ENCODE results near the gene IFNGR1. TPM values are rescaled to one million over a fixed set of nuclear protein-coding genes. Genes with fewer than 3 reads are reported as not detected.

The IFNGR1 gene
- total and polyA plus RNA-seq, 10 of the 15 experiments (the other 5 are each of a cell fraction or from before 2014, with no cell fraction given): 89.0 to 296 (median 138) TPM

DNA sequence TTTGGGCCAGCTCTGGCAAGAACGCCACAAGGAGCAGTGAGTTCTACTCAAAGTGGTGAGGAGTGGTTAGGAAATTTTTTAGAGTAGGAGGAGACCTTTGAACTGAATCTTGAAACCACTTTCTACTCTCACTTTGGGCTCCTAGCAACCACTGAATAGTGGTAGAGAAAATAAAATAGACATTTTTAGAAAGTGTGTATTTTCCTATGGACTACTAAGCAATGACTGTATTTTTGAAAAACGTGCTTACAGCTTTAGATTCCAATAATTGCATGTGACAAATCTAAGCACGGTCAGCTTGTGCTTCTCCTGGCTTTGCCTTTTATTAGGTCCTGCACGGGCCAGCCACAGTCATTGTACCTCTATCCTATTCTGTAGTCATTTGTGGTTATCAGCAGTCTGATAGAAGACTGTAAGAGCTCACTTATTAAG, 8.7 kb upstream of the IFNGR1 start:
- Histone ChIP-seq H3K36me3 (ENCODE audit: control insufficient read depth in 2 of 2, insufficient read depth in 2 of 2, low read length in 1 of 2) (no peaks in the 10 kb centered on the region), H3K4me3 (peak overlapping the region; percentile 7; the same call in 1 of the 2 replicates), H2AFZ (ENCODE audit: control insufficient read depth, low read depth, low read length) (peak overlapping the region; percentile 13), H3K9ac (ENCODE audit: control insufficient read depth, insufficient read depth, low read length) (peak overlapping the region; percentile 22), H4K20me1 (ENCODE audit: control insufficient read depth, insufficient read depth) (no peaks in the 10 kb centered on the region), H3K9me3 (replicated peaks; ENCODE audit: control insufficient read depth, insufficient read depth, low read length) (peaks cover 2% of the 10 kb centered on the region; the same call in 2 of the 3 replicates), H3K27me3 (replicated peaks in 1 of 2; ENCODE audit: control insufficient read depth in 2 of 2, insufficient read depth in 2 of 2, low read length in 1 of 2) (no peaks in the 10 kb centered on the region), H3K4me2 (ENCODE audit: control insufficient read depth, insufficient read depth) (peak overlapping the region; percentile 83), H3K4me1 (ENCODE audit: control insufficient read depth, insufficient read depth, low read length) (peaks cover 88% of the 10 kb centered on the region), H3K79me2 (ENCODE audit: control insufficient read depth, insufficient read depth, low read length) (no peaks in the 10 kb centered on the region; the same call in none of the 2 replicates), H3K27ac (ENCODE audit: control insufficient read depth, insufficient read depth) (peak overlapping the region; percentile 77)
- intact Hi-C loops (cut with micrococcal nuclease; ENCODE audit: unreplicated experiment): no loop called here
- no TSS peak for BruUV-seq (replicated peaks)
- SMC1A ChIA-PET (ENCODE audit: uncharacterized antibody, unreplicated experiment): interaction anchor here (0.8 to 7.8 kb wide), 21 partner anchors 6 to 151 kb away, joined by 3 to 77 read pairs (median 6); partner anchors contain the start of gene IFNGR1
- peak; percentile 69 for ATAC-seq
- RAD21 ChIA-PET (ENCODE audit: unreplicated experiment): interaction anchor here (0.6 to 7.3 kb wide), 25 partner anchors 8 to 138 kb away, joined by 3 to 80 read pairs (median 4); partner anchors contain the start of gene IL22RA2
- CTCF ChIA-PET: interaction anchor here (0.6 to 2.6 kb wide), 9 partner anchors 9 to 151 kb away, joined by 3 to 11 read pairs (median 4); no protein-coding TSS in a partner anchor
- in situ Hi-C loops (cut with MboI): no loop called here
- WGBS (ENCODE audit: insufficient coverage, insufficient replicate concordance, low lambda C conversion rate, missing lambda C conversion rate): 3% methylated on average over 4 of the region's 4 CpGs
- DNase-seq (ENCODE audit: low read depth, low spot score): no peak
- no peak for FAIRE-seq
- POLR2A ChIA-PET: interaction anchor here (1.0 to 3.0 kb wide), 12 partner anchors 9 to 151 kb away, joined by 3 to 15 read pairs (median 4); no protein-coding TSS in a partner anchor
- TF ChIP-seq, protein P1, sequence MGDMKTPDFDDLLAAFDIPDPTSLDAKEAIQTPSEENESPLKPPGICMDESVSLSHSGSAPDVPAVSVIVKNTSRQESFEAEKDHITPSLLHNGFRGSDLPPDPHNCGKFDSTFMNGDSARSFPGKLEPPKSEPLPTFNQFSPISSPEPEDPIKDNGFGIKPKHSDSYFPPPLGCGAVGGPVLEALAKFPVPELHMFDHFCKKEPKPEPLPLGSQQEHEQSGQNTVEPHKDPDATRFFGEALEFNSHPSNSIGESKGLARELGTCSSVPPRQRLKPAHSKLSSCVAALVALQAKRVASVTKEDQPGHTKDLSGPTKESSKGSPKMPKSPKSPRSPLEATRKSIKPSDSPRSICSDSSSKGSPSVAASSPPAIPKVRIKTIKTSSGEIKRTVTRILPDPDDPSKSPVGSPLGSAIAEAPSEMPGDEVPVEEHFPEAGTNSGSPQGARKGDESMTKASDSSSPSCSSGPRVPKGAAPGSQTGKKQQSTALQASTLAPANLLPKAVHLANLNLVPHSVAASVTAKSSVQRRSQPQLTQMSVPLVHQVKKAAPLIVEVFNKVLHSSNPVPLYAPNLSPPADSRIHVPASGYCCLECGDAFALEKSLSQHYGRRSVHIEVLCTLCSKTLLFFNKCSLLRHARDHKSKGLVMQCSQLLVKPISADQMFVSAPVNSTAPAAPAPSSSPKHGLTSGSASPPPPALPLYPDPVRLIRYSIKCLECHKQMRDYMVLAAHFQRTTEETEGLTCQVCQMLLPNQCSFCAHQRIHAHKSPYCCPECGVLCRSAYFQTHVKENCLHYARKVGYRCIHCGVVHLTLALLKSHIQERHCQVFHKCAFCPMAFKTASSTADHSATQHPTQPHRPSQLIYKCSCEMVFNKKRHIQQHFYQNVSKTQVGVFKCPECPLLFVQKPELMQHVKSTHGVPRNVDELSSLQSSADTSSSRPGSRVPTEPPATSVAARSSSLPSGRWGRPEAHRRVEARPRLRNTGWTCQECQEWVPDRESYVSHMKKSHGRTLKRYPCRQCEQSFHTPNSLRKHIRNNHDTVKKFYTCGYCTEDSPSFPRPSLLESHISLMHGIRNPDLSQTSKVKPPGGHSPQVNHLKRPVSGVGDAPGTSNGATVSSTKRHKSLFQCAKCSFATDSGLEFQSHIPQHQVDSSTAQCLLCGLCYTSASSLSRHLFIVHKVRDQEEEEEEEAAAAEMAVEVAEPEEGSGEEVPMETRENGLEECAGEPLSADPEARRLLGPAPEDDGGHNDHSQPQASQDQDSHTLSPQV (IDR thresholded peaks at IDR 0.05): no peak
- TF ChIP-seq MXI1 (IDR thresholded peaks at IDR 0.05; ENCODE audit: low read depth, low read length): 0 out of 2 replicates have a peak, but pooled peaks have one; percentile 32
- no peak for TF ChIP-seq STAT1 (conservative IDR thresholded peaks at IDR 0.05)
- TF ChIP-seq SMARCA5 (IDR thresholded peaks at IDR 0.05): no peak
- TF ChIP-seq STAT3 (IDR thresholded peaks at IDR 0.05; ENCODE audit: low read depth, low read length): 0 out of 2 replicates have a peak, but pooled peaks have one; percentile 59
- TF ChIP-seq DPF2 (IDR thresholded peaks at IDR 0.05): peak; percentile 72; the same call in 1 of the 2 replicates
- 0 out of 2 replicates have a peak, but pooled peaks have one; percentile 7 for TF ChIP-seq BCL11A (IDR thresholded peaks at IDR 0.05; ENCODE audit: low read depth, low read length)
- peak in 1 of 2 experiments; percentile 13; a peak in 1 of 4 replicates for TF ChIP-seq ETV6 (conservative IDR thresholded peaks at IDR 0.05 in 1 of 2, IDR thresholded peaks at IDR 0.05 in 1 of 2; ENCODE audit: borderline replicate concordance in 1 of 2, low read depth in 1 of 2)
- peak; percentile 40; the same call in 1 of the 2 replicates for TF ChIP-seq ATF7 (IDR thresholded peaks at IDR 0.05; ENCODE audit: low read depth)
- TF ChIP-seq, protein P2, sequence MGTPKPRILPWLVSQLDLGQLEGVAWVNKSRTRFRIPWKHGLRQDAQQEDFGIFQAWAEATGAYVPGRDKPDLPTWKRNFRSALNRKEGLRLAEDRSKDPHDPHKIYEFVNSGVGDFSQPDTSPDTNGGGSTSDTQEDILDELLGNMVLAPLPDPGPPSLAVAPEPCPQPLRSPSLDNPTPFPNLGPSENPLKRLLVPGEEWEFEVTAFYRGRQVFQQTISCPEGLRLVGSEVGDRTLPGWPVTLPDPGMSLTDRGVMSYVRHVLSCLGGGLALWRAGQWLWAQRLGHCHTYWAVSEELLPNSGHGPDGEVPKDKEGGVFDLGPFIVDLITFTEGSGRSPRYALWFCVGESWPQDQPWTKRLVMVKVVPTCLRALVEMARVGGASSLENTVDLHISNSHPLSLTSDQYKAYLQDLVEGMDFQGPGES (IDR thresholded peaks at IDR 0.05): no peak
- no peak for TF ChIP-seq SP1 (IDR thresholded peaks at IDR 0.05; ENCODE audit: low read depth, low read length)
- peak; percentile 37; the same call in 1 of the 2 replicates for TF ChIP-seq NBN (IDR thresholded peaks at IDR 0.05)
- TF ChIP-seq CBFB (IDR thresholded peaks at IDR 0.05; ENCODE audit: low read depth): 0 out of 2 replicates have a peak, but pooled peaks have one; percentile 34
- TF ChIP-seq WRNIP1 (IDR thresholded peaks at IDR 0.05; ENCODE audit: borderline replicate concordance, low read depth, low read length): no peak
- 0 out of 2 replicates have a peak, but pooled peaks have one; percentile 43 for TF ChIP-seq MTA3 (IDR thresholded peaks at IDR 0.05; ENCODE audit: borderline replicate concordance, low read length)
- TF ChIP-seq ZNF24 (IDR thresholded peaks at IDR 0.05): no peak
- no peak for TF ChIP-seq HDAC6 (IDR thresholded peaks at IDR 0.05; ENCODE audit: unreplicated experiment)
- TF ChIP-seq NR2F1 (conservative IDR thresholded peaks at IDR 0.05): peak; percentile 89
- no peak for TF ChIP-seq SREBF2 (IDR thresholded peaks at IDR 0.05; ENCODE audit: low read length)
- TF ChIP-seq MEF2B (IDR thresholded peaks at IDR 0.05; ENCODE audit: partially characterized antibody, poor library complexity, severe bottlenecking): peak; percentile 60
- TF ChIP-seq RAD21 (IDR thresholded peaks at IDR 0.05; ENCODE audit: insufficient read depth, low read depth, low read length): 0 out of 2 replicates have a peak, but pooled peaks have one; percentile 4

All from GM12878 (cell line).